GM11168 (cell line): Measurements from ENCODE around the gene ADAMTSL2.

ENCODE experiments used
- in situ Hi-C: fragments of 300-500 bp; cut with MboI; formaldehyde crosslinking; loops from one replicate; pipeline ENCODE4 v1.12.0; 2022; ENCODE audit warnings: low sequenced_read_pairs; ENCODE audit not compliant: unreplicated experiment

ADAMTSL2 gene

DNA sequence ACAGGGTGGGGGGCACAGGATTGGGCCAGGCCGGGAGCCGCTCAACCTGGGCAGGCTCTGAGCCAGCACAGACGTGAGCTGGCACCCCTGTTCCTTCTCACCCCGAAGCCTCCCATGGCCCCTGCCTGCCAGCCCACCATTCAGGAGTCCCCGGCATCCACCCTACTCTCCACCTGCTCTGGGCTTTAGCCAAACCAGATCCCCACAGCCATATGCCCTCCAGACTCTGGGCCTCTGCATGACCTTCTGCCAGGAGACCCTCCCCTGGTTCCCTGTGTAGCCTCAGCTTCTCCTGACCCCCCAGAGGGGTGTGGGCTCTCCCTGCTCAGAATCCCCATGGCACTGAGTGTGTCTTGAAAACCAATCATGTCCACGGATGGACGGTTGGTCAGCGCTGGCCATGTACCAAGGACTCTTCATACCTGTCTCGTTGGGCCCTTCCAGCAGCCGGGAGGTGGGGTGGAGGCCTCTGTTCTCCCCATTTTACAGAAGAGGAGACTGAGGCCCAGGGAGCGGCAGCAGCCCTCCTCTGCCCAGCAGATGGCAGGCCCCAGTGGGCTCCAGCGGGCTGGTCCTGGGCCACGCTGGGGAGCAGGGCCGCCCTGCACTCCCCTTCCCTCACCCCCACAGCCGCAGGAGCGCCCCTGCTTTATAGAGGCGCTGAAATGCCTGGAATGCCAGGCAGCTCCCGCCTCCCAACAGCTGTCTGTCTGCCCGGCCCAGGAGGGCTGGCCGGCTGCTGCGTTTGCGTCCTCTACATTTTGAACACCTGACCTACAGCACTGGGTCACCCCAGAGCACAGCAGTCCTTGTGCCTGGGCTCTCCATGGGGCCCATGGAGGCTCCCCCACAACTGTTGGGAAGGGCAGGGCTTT lies 6.3 kb upstream of the ADAMTSL2 start:
- in situ Hi-C loops = loop anchor here (25.0 kb wide), 1 partner anchor 484 kb away; no protein-coding TSS in a partner anchor

DNA sequence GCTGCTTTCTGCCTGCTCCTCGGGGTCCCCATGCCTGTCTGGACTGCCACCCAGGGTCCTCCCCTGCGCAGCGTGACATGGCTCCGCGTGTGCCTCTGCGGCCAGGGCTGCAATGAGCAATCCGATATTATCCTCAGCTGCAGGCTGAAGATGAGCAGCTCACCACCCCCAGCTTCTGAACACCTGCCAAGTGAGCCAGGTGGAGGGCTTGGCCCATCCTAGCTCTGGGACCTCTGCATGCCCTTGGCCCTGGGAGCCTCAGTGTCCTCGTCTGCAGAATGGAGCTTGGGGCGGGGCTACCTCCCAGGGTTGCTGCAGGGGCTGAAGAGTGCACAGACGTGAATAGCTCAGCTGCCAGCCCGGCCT lies 5.6 kb upstream of the ADAMTSL2 start:
- in situ Hi-C loops = loop anchor here (25.0 kb wide), 1 partner anchor 483 kb away; no protein-coding TSS in a partner anchor

DNA sequence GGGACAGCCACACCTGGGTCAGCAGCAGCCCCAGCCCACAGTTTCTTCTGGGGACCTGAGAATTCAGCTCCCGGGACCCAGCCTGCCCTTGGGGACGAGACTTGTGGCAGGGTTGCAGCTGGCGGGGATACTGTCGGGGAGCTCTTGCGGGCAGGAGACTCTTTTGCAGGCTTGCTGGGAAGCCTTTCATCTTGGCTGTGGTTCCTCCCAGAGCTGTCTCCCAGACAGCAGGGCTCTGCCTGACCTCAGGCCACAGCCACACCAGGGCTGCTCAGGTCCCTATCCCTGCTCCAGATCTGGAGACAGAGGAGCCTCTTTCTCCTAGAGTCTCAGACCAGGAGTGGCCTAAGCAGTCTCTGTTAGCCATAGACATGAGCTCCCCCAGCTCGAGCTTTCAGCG lies 5.0 kb upstream of the ADAMTSL2 start:
- in situ Hi-C loops = loop anchor here (25.0 kb wide), 1 partner anchor 483 kb away; no protein-coding TSS in a partner anchor

- in situ Hi-C loops = loop anchor here (25.0 kb wide), 1 partner anchor 482 kb away; no protein-coding TSS in a partner anchor
These were observed 4.6 kb upstream of the ADAMTSL2 start for GRCh38 chr9:133529874-133530273.

DNA sequence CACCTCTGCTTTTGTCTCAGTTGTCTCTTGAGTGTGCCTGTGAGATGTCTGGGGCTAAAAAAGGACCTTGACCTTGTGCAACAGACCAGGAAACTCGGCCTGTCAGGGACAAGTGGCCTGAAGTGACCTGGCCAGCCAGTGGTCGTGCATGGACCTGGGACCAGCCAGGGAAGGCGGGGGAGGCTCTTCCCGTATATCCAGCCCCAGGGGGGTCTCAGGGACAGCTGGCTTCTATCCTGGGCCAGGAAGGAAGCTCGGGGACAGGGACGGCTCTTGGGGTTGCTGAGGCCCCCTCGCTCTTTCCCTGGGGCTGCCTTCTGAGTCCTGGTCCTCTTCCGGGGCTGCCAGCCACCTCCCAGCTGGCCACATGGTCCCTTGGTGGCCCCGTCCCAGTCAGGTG lies 3.2 kb upstream of the ADAMTSL2 start:
- in situ Hi-C loops = loop anchor here (25.0 kb wide), 1 partner anchor 481 kb away; no protein-coding TSS in a partner anchor

DNA sequence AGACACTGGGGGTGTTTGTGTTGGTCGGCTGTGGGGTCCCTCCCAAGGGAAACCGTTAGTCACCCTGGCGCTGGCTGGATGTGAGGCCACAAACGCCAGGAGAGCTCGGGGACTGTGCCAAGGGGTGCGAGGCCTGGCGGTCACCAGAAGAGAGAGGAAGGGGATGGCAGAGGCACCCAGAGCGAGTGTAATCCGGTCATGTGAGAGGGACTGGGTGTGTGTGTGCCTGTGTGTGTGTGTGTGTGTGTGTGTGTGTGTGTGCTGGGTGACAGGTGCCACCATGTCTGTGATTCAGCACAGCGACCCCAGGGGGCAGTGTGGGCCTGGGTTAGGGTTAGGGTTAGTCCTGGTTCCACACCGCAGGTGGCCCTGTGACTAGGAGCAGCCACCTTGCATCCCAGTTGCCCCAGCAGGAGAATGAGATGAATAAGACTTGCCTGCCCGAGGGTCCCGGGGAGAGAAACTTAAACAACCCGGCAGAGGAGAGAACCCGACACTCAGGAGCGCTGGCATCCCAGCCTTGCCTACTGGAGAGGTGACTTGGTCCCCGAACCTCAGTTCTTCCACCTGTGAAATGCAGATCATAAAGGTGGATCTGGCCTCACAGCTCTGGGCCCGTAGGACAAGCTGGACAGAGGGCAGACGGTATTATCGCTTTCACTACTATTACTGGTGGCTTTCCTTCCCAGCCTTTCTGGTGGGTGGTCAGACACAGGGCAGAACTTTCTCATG lies 1.4 kb upstream of the ADAMTSL2 start:
- in situ Hi-C loops = loop anchor here (25.0 kb wide), 1 partner anchor 479 kb away; no protein-coding TSS in a partner anchor

GRCh38 chr9:133533857-133534256 lies 647 bp upstream of the ADAMTSL2 start:
- in situ Hi-C loops = loop anchor here (25.0 kb wide), 1 partner anchor 478 kb away; no protein-coding TSS in a partner anchor

DNA sequence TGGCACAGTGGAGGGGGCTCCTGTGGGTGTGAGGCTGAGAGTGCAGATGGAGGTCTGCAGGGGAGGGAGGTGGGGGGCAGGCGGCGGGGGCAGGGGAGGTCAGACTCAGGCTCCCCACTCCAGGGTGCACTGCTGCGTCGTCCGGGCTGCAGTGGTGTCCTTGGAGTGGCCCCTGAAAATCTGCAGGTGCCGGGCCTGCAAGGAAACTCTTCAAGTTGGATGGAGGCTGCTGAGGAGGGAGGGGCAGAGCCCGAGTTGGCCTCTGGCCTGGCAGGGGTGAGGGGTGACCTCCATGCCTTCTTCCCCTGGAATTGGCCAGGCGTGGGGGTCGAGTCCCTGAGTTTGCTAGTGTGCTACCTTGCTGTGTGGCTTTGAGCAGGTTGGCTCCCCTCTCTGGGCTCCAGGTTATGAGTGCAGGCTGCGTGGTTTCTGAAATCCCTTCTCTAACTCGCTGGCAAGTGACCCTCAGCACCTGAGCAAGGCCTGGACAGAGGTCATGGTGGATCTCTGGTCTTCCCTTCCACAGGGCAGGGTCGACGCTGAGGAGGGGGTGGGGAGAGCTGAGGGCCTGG lies 888 bp downstream of the ADAMTSL2 start:
- in situ Hi-C loops = loop anchor here (25.0 kb wide), 1 partner anchor 477 kb away; no protein-coding TSS in a partner anchor

DNA sequence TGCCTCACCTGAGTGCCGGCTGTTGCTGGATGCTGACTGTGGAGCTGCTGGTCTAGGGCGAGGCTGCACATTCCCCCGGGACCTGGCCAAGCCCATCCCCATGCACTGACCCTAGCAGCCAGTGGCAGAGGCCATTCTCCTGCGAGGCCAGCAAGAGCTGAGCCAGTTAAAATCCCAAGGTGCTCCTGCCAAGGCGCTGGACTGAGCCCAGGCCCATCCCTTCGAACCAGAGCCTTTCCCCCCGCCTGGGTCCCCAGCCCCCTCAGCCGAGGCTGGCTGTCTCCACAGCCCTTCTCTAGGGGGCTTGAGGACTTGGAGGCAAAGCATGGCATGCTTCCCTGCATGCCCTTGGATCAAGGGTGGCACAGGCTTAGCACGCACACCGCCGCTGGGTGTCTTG lies 1.6 kb downstream of the ADAMTSL2 start:
- in situ Hi-C loops = loop anchor here (25.0 kb wide), 1 partner anchor 476 kb away; no protein-coding TSS in a partner anchor

- in situ Hi-C loops = loop anchor here (25.0 kb wide), 1 partner anchor 476 kb away; no protein-coding TSS in a partner anchor
These were observed 2.0 kb downstream of the ADAMTSL2 start for GRCh38 chr9:133536536-133536935.

- in situ Hi-C loops = loop anchor here (25.0 kb wide), 1 partner anchor 475 kb away; no protein-coding TSS in a partner anchor
These were observed 2.8 kb downstream of the ADAMTSL2 start for GRCh38 chr9:133537257-133537656.

DNA sequence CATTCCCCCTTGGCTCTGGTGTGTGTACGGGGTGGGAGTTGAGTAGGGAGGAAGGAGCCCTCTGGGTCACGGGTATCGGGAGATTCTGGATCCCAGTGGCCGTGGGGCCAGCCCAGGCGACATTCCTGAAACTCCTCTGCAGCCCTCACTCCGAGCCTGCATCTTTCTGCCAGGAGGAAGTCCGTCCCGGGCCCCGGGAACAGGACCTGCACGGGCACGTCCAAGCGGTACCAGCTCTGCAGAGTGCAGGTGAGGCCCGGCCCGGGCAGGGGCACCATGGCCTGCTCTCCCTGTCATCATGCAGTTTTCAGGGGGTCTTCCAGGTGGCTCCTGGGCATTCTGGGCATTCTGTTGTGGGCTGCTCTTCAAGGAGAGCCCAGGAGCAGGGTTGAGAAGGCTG lies 3.7 kb downstream of the ADAMTSL2 start:
- in situ Hi-C loops = loop anchor here (25.0 kb wide), 1 partner anchor 474 kb away; no protein-coding TSS in a partner anchor

- in situ Hi-C loops = loop anchor here (25.0 kb wide), 1 partner anchor 473 kb away; no protein-coding TSS in a partner anchor
These were observed 4.6 kb downstream of the ADAMTSL2 start for GRCh38 chr9:133538851-133539833.

- in situ Hi-C loops = loop anchor here (25.0 kb wide), 1 partner anchor 472 kb away; no protein-coding TSS in a partner anchor
These were observed 5.6 kb downstream of the ADAMTSL2 start for GRCh38 chr9:133539991-133540697.

DNA sequence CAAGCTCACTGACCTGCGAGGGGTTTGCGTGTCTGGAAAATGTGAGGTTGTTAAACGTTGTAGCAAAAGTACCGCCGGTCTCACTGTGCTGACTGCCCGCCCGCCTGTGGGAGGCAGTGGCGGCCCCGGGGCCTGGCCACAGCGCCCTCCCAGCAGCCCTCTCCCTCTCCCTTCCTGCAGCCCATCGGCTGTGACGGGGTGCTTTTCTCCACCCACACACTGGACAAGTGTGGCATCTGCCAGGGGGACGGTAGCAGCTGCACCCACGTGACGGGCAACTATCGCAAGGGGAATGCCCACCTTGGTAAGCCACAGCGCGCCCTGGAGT lies 6.2 kb downstream of the ADAMTSL2 start:
- in situ Hi-C loops = loop anchor here (25.0 kb wide), 1 partner anchor 472 kb away; no protein-coding TSS in a partner anchor

GRCh38 chr9:133542002-133542401 lies 7.5 kb downstream of the ADAMTSL2 start:
- in situ Hi-C loops = loop anchor here (25.0 kb wide), 1 partner anchor 470 kb away; no protein-coding TSS in a partner anchor

GRCh38 chr9:133543772-133544467 lies 9.4 kb downstream of the ADAMTSL2 start:
- in situ Hi-C loops = loop anchor here (25.0 kb wide), 1 partner anchor 468 kb away; no protein-coding TSS in a partner anchor
